HEK293 (cell line): ENCODE data around the gene DIRAS1.

Experiments used
- CTCF ChIA-PET: fragments of 350-600 bp; formaldehyde crosslinking; extraction: SDS; loops from one replicate; lab custom pipeline; 2021; ENCODE audit warnings: antibody characterized with exemption; lab: Yijun Ruan, JAX
- POLR2A ChIA-PET: fragments of 300-600 bp; formaldehyde crosslinking; extraction: SDS; loops from one replicate; lab custom pipeline; 2020; ENCODE audit warnings: antibody characterized with exemption, inconsistent platforms; lab: Yijun Ruan, JAX
- H3K27ac ChIP-seq: fragments of 200-500 bp; sonication (Bioruptor generic); 2 replicates; pipeline ENCODE4 v1.5.1; 2014; ENCODE audit warnings: low read depth, low read length, control low read depth, inconsistent platforms; ENCODE audit errors: extremely low read depth
- H3K36me3 ChIP-seq, 2 experiments: fragments of 200-500 bp in 1 of 2; sonication (Bioruptor generic) in 1 of 2; 1 replicate in 1 of 2; 2 replicates in 1 of 2; pipeline ENCODE4 v1.5.1; 2014 to 2017; ENCODE audit warnings: inconsistent platforms in 2 of 2, low read length in 2 of 2; ENCODE audit not compliant: control insufficient read depth in 2 of 2, insufficient read depth in 1 of 2
- H3K4me1 ChIP-seq: fragments of 200-500 bp; sonication (Bioruptor generic); 2 replicates; pipeline ENCODE4 v1.5.1; 2014; ENCODE audit warnings: mild to moderate bottlenecking, low read length, inconsistent platforms; ENCODE audit not compliant: control insufficient read depth, insufficient read depth
- H3K4me3 ChIP-seq: 2 replicates; pipeline ENCODE4 v1.5.1; 2011; ENCODE audit warnings: low read depth, mild to moderate bottlenecking, control low read depth, low read length, moderate library complexity
- H3K9me3 ChIP-seq: fragments of 200-500 bp; sonication (Bioruptor generic); 2 replicates; pipeline ENCODE4 v1.5.1; 2014; ENCODE audit warnings: low read depth, low read length, inconsistent platforms; ENCODE audit not compliant: control insufficient read depth, insufficient read depth
- BCL6B ChIP-seq: fragments of 450-650 bp; formaldehyde crosslinking; IDR thresholded peaks from 2 replicates; pipeline ENCODE4 v1.5.1; 2017; ENCODE audit warnings: missing biosample characterization, missing genetic modification characterization
- GLIS1 ChIP-seq: fragments of 450-650 bp; formaldehyde crosslinking; IDR thresholded peaks from 2 replicates; pipeline ENCODE4 v1.5.1; 2016; ENCODE audit warnings: missing biosample characterization, missing genetic modification characterization
- REST ChIP-seq: fragments of 450-650 bp; formaldehyde crosslinking; IDR thresholded peaks from 2 replicates; pipeline ENCODE4 v1.5.1; 2016; ENCODE audit warnings: missing biosample characterization, missing genetic modification characterization
- SCRT2 ChIP-seq: fragments of 450-650 bp; formaldehyde crosslinking; IDR thresholded peaks from 2 replicates; pipeline ENCODE4 v1.5.1; 2016; ENCODE audit warnings: missing biosample characterization, missing genetic modification characterization
- SP2 ChIP-seq: fragments of 450-650 bp; formaldehyde crosslinking; IDR thresholded peaks from 2 replicates; pipeline ENCODE4 v1.5.1; 2016; ENCODE audit warnings: missing biosample characterization, missing genetic modification characterization
- ZBTB1 ChIP-seq: fragments of 450-650 bp; formaldehyde crosslinking; IDR thresholded peaks from 2 replicates; pipeline ENCODE4 v1.5.1; 2016; ENCODE audit warnings: missing biosample characterization, missing genetic modification characterization
- ZBTB10 ChIP-seq: fragments of 450-650 bp; formaldehyde crosslinking; IDR thresholded peaks from 2 replicates; pipeline ENCODE4 v1.5.1; 2016; ENCODE audit warnings: missing biosample characterization, missing genetic modification characterization
- ZFP3 ChIP-seq: fragments of 450-650 bp; formaldehyde crosslinking; IDR thresholded peaks from 2 replicates; pipeline ENCODE4 v1.5.1; 2016; ENCODE audit warnings: low read depth, missing biosample characterization, missing genetic modification characterization
- ZNF140 ChIP-seq: fragments of 450-650 bp; formaldehyde crosslinking; IDR thresholded peaks from 2 replicates; pipeline ENCODE4 v1.5.1; 2016; ENCODE audit warnings: missing biosample characterization, missing genetic modification characterization
- ZNF24 ChIP-seq: fragments of 450-650 bp; formaldehyde crosslinking; IDR thresholded peaks from 2 replicates; pipeline ENCODE4 v1.5.1; 2016; ENCODE audit warnings: missing biosample characterization, missing genetic modification characterization
- ZNF248 ChIP-seq: fragments of 450-650 bp; formaldehyde crosslinking; IDR thresholded peaks from 2 replicates; pipeline ENCODE4 v1.5.1; 2017; ENCODE audit warnings: missing biosample characterization, missing genetic modification characterization
- ZNF280C ChIP-seq: fragments of 450-650 bp; formaldehyde crosslinking; IDR thresholded peaks from 2 replicates; pipeline ENCODE4 v1.5.1; 2016; ENCODE audit warnings: missing biosample characterization, missing genetic modification characterization
- ZNF311 ChIP-seq: fragments of 450-650 bp; formaldehyde crosslinking; IDR thresholded peaks from 2 replicates; pipeline ENCODE4 v1.5.1; 2017; ENCODE audit warnings: missing biosample characterization, missing genetic modification characterization, borderline replicate concordance
- ZNF416 ChIP-seq: fragments of 450-650 bp; formaldehyde crosslinking; IDR thresholded peaks from 2 replicates; pipeline ENCODE4 v1.5.1; 2016; ENCODE audit warnings: missing biosample characterization, missing genetic modification characterization
- ZNF513 ChIP-seq: fragments of 450-650 bp; IDR thresholded peaks from 2 replicates; pipeline ENCODE4 v1.5.1; 2018; ENCODE audit warnings: missing biosample characterization, missing genetic modification characterization
- ZNF544 ChIP-seq: fragments of 450-650 bp; formaldehyde crosslinking; IDR thresholded peaks from 2 replicates; pipeline ENCODE4 v1.5.0; 2017; ENCODE audit warnings: missing biosample characterization, missing genetic modification characterization
- ZNF558 ChIP-seq: fragments of 450-650 bp; formaldehyde crosslinking; IDR thresholded peaks from 2 replicates; pipeline ENCODE4 v1.5.1; 2016; ENCODE audit warnings: missing biosample characterization, missing genetic modification characterization
- ZNF621 ChIP-seq: fragments of 450-650 bp; formaldehyde crosslinking; IDR thresholded peaks from 2 replicates; pipeline ENCODE4 v1.5.1; 2017; ENCODE audit warnings: missing biosample characterization, missing genetic modification characterization
- ZNF654 ChIP-seq: fragments of 450-650 bp; formaldehyde crosslinking; IDR thresholded peaks from 2 replicates; pipeline ENCODE4 v1.5.1; 2016; ENCODE audit warnings: low read depth, missing biosample characterization, missing genetic modification characterization
- ZNF704 ChIP-seq: fragments of 450-650 bp; formaldehyde crosslinking; IDR thresholded peaks from 2 replicates; pipeline ENCODE4 v1.5.1; 2016; ENCODE audit warnings: missing biosample characterization, missing genetic modification characterization
- ZSCAN30 ChIP-seq: fragments of 450-650 bp; IDR thresholded peaks from 2 replicates; pipeline ENCODE4 v1.5.1; 2018; ENCODE audit warnings: missing biosample characterization, mild to moderate bottlenecking, missing genetic modification characterization, moderate library complexity

DIRAS1 gene

GRCh38 chr19:2754659-2755447 is 33.7 kb upstream of the DIRAS1 start:
- no peaks in the 10 kb centered on the region for H3K4me1 ChIP-seq
- CTCF ChIA-PET = interaction anchor here (0.6 kb wide), 1 partner anchor 120 kb away, joined by 3 read pairs; no protein-coding TSS in a partner anchor
- TF ChIP-seq ZNF544 (tag by site-specific recombination) = no peak
- TF ChIP-seq ZNF24 (tag by site-specific recombination) = no peak
- no peak for TF ChIP-seq SP2 (tag by site-specific recombination)
- TF ChIP-seq ZBTB1 (tag by site-specific recombination) = no peak
- TF ChIP-seq ZFP3 = no peak
- no peak for TF ChIP-seq ZNF416 (tag by site-specific recombination)
- TF ChIP-seq ZNF558 (tag by site-specific recombination) = no peak
- no peak for TF ChIP-seq GLIS1 (tag by site-specific recombination)
- no peak for TF ChIP-seq ZNF654 (tag by site-specific recombination)
- no peak for TF ChIP-seq ZSCAN30 (tag by site-specific recombination)
- TF ChIP-seq ZBTB10 (tag by site-specific recombination) = no peak
- no peak for TF ChIP-seq ZNF704
- TF ChIP-seq ZNF513 (tag by site-specific recombination) = no peak
- no peak for TF ChIP-seq ZNF621 (tag by site-specific recombination)
- no peak for TF ChIP-seq ZNF280C (tag by site-specific recombination)
- no peak overlapping the region for H3K4me3 ChIP-seq
- peaks cover 0 to 63% of the 10 kb centered on the region in 2 experiments; a peak in 2 of 3 replicates for H3K36me3 ChIP-seq
- no peaks in the 10 kb centered on the region for H3K9me3 ChIP-seq
- POLR2A ChIA-PET = interaction anchor here (0.6 kb wide), 1 partner anchor 9 kb away, joined by 4 read pairs; no protein-coding TSS in a partner anchor
- no peak overlapping the region for H3K27ac ChIP-seq

- Histone ChIP-seq H3K9me3 (no peaks in the 10 kb centered on the region), H3K4me1 (no peaks in the 10 kb centered on the region), H3K4me3 (no peak overlapping the region), H3K36me3 (peaks cover 0 to 31% of the 10 kb centered on the region in 2 experiments; a peak in 2 of 3 replicates)
- POLR2A ChIA-PET = no interaction called here
- 0 out of 2 replicates have a peak, but pooled peaks have one; percentile 19 for TF ChIP-seq SCRT2 (tag by site-specific recombination)
- TF ChIP-seq BCL6B = no peak
- TF ChIP-seq ZNF311 (tag by site-specific recombination) = no peak
- TF ChIP-seq REST (tag by site-specific recombination) = no peak
- TF ChIP-seq ZNF248 (tag by site-specific recombination) = no peak
- no peak for TF ChIP-seq ZNF140 (tag by site-specific recombination)
- TF ChIP-seq, all 188 proteins: peak for 1
- CTCF ChIA-PET = interaction anchor here (0.7 kb wide), 1 partner anchor 108 kb away, joined by 3 read pairs; no protein-coding TSS in a partner anchor
- no peak overlapping the region for H3K27ac ChIP-seq
Observed at GRCh38 chr19:2751438-2751830, 30.3 kb upstream of the DIRAS1 start.
